Astrocyte (in vitro differentiated cells and primary cell): Measurements from ENCODE around the gene ALG14. TPM values are rescaled to one million over a fixed set of nuclear protein-coding genes. Genes with fewer than 3 reads are reported as not detected.

ENCODE experiments used
- DNase-seq: peaks from one replicate; pipeline ENCODE4 v3.0.0-alpha.2; 2010; ENCODE audit warnings: low read depth
- FAIRE-seq: peaks from 2 replicates; lab custom pipeline; 2011; peaks lifted over from hg19 to GRCh38; lab: Jason Lieb, UNC
- H2AFZ ChIP-seq: 2 replicates; pipeline ENCODE4 v1.6.0; 2012; ENCODE audit warnings: low read depth, low read length, inconsistent platforms
- H3K27ac ChIP-seq: 2 replicates; pipeline ENCODE4 v1.5.1; 2011; ENCODE audit warnings: low read depth, low read length, inconsistent platforms
- H3K27me3 ChIP-seq: 2 replicates; pipeline ENCODE4 v1.6.0; 2011; ENCODE audit warnings: low read length, inconsistent platforms; ENCODE audit not compliant: insufficient read depth
- H3K36me3 ChIP-seq: 2 replicates; pipeline ENCODE4 v1.5.1; 2011; ENCODE audit warnings: low read length, inconsistent platforms; ENCODE audit not compliant: insufficient read depth
- H3K4me1 ChIP-seq: 2 replicates; pipeline ENCODE4 v1.5.1; 2011; ENCODE audit warnings: low read length, inconsistent platforms; ENCODE audit not compliant: insufficient read depth
- H3K4me2 ChIP-seq: 2 replicates; pipeline ENCODE4 v1.6.0; 2012; ENCODE audit warnings: low read length, inconsistent platforms
- H3K4me3 ChIP-seq: 2 replicates; pipeline ENCODE4 v1.5.1; 2011; ENCODE audit warnings: low read depth, mild to moderate bottlenecking, low read length, inconsistent platforms; ENCODE audit not compliant: insufficient read depth
- H3K79me2 ChIP-seq: 2 replicates; pipeline ENCODE4 v1.6.0; 2012; ENCODE audit warnings: mild to moderate bottlenecking, low read length, inconsistent platforms; ENCODE audit not compliant: insufficient read depth
- H3K9ac ChIP-seq: 2 replicates; pipeline ENCODE4 v1.6.0; 2012; ENCODE audit warnings: mild to moderate bottlenecking, low read length, inconsistent platforms
- H3K9me3 ChIP-seq: 2 replicates; pipeline ENCODE4 v1.5.1; 2012; ENCODE audit warnings: low read depth, mild to moderate bottlenecking, low read length, inconsistent platforms; ENCODE audit not compliant: insufficient read depth
- H4K20me1 ChIP-seq: 2 replicates; pipeline ENCODE4 v1.6.0; 2012; ENCODE audit warnings: low read length, inconsistent platforms; ENCODE audit not compliant: insufficient read depth
- H3K27ac Mint-ChIP-seq: one replicate; pipeline ENCODE4 v1.8.0; 2021; ENCODE audit warnings: mild to moderate bottlenecking, mixed read lengths; ENCODE audit not compliant: unreplicated experiment
- H3K27me3 Mint-ChIP-seq: one replicate; pipeline ENCODE4 v1.8.0; 2021; ENCODE audit warnings: low read depth, mixed read lengths; ENCODE audit not compliant: unreplicated experiment
- H3K36me3 Mint-ChIP-seq: one replicate; pipeline ENCODE4 v1.8.0; 2021; ENCODE audit warnings: low read depth, mixed read lengths; ENCODE audit not compliant: unreplicated experiment
- H3K4me1 Mint-ChIP-seq: one replicate; pipeline ENCODE4 v1.8.0; 2021; ENCODE audit warnings: low read depth, mixed read lengths; ENCODE audit not compliant: unreplicated experiment
- H3K4me3 Mint-ChIP-seq: one replicate; pipeline ENCODE4 v1.8.0; 2021; ENCODE audit warnings: mild to moderate bottlenecking, moderate library complexity, mixed read lengths; ENCODE audit not compliant: unreplicated experiment
- H3K9me3 Mint-ChIP-seq: one replicate; pipeline ENCODE4 v1.8.0; 2021; ENCODE audit warnings: mild to moderate bottlenecking, mixed read lengths; ENCODE audit not compliant: unreplicated experiment
- CTCF ChIP-seq: IDR thresholded peaks from 2 replicates; pipeline ENCODE4 v1.5.1; 2011; ENCODE audit warnings: low read depth, mild to moderate bottlenecking, inconsistent platforms, low read length, moderate library complexity; ENCODE audit not compliant: insufficient read depth
- EZH2 ChIP-seq: IDR thresholded peaks from 2 replicates; pipeline ENCODE4 v1.6.1; 2012; ENCODE audit warnings: mild to moderate bottlenecking, low read length, inconsistent platforms; ENCODE audit not compliant: insufficient read depth
- total RNA-seq: library from RNA; stranded (reverse); gene quantifications from 2 replicates; pipeline ENCODE4 v1.2.1, GENCODE V29; 2021

Gene ALG14
- total RNA-seq, 1 donor from 2014 or later: 6.9 TPM

- Histone ChIP-seq H3K27me3 (no peaks in the 10 kb centered on the region), H4K20me1 (peaks cover 16% of the 10 kb centered on the region), H3K4me3 (peak overlapping the region; percentile 62), H3K4me2 (peak overlapping the region; percentile 97), H3K27ac (no peak overlapping the region), H2AFZ (no peak overlapping the region), H3K9ac (peak overlapping the region; percentile 5), H3K36me3 (no peaks in the 10 kb centered on the region), H3K9me3 (no peaks in the 10 kb centered on the region), H3K4me1 (peaks cover 19% of the 10 kb centered on the region), H3K79me2 (peaks cover 55% of the 10 kb centered on the region)
- H3K4me1 Mint-ChIP-seq: peaks cover 24% of the 10 kb centered on the region
- H3K4me3 Mint-ChIP-seq: peak overlapping the region; percentile 91
- H3K27ac Mint-ChIP-seq: no peak overlapping the region
- TF ChIP-seq CTCF: no peak
- TF ChIP-seq EZH2: no peak
- no peaks in the 10 kb centered on the region for H3K27me3 Mint-ChIP-seq
- peaks cover 14% of the 10 kb centered on the region for H3K36me3 Mint-ChIP-seq
- no peak for DNase-seq
- H3K9me3 Mint-ChIP-seq: no peaks in the 10 kb centered on the region
- FAIRE-seq: no peak
Observed at GRCh38 chr1:94929351-94930217, 143.2 kb downstream of the ALG14 start.

- Mint-ChIP-seq H3K36me3 (peaks cover 17% of the 10 kb centered on the region), H3K4me1 (peaks cover 29% of the 10 kb centered on the region), H3K9me3 (no peaks in the 10 kb centered on the region), H3K4me3 (peak overlapping the region; percentile 91), H3K27ac (peak overlapping the region; percentile 90), H3K27me3 (no peaks in the 10 kb centered on the region)
- no peak for DNase-seq
- peak overlapping the region; percentile 62 for H3K4me3 ChIP-seq
- peaks cover 66% of the 10 kb centered on the region for H3K79me2 ChIP-seq
- peaks cover 28% of the 10 kb centered on the region for H4K20me1 ChIP-seq
- no peak overlapping the region for H2AFZ ChIP-seq
- TF ChIP-seq CTCF (no peak), EZH2 (no peak)
- no peak for FAIRE-seq
- H3K36me3 ChIP-seq: no peaks in the 10 kb centered on the region
- H3K4me2 ChIP-seq: peak overlapping the region; percentile 97
- peak overlapping the region; percentile 89 for H3K9ac ChIP-seq
- no peaks in the 10 kb centered on the region for H3K27me3 ChIP-seq
- H3K27ac ChIP-seq: peak overlapping the region; percentile 85
- H3K9me3 ChIP-seq: no peaks in the 10 kb centered on the region
- H3K4me1 ChIP-seq: peaks cover 27% of the 10 kb centered on the region
Observed at GRCh38 chr1:94928293-94928939, 144.3 kb downstream of the ALG14 start.
